SH-SY5Y (cell line): ENCODE data around the gene TRANK1.

Experiments
- GATA2 ChIP-seq: IDR thresholded peaks from 2 replicates; pipeline ENCODE4 v1.6.1; 2011; ENCODE audit warnings: mild to moderate bottlenecking, low read depth, low read length
- GATA3 ChIP-seq: IDR thresholded peaks from 2 replicates; pipeline ENCODE4 v1.6.1; 2011; ENCODE audit warnings: low read depth, mild to moderate bottlenecking, low read length, moderate library complexity

DNA sequence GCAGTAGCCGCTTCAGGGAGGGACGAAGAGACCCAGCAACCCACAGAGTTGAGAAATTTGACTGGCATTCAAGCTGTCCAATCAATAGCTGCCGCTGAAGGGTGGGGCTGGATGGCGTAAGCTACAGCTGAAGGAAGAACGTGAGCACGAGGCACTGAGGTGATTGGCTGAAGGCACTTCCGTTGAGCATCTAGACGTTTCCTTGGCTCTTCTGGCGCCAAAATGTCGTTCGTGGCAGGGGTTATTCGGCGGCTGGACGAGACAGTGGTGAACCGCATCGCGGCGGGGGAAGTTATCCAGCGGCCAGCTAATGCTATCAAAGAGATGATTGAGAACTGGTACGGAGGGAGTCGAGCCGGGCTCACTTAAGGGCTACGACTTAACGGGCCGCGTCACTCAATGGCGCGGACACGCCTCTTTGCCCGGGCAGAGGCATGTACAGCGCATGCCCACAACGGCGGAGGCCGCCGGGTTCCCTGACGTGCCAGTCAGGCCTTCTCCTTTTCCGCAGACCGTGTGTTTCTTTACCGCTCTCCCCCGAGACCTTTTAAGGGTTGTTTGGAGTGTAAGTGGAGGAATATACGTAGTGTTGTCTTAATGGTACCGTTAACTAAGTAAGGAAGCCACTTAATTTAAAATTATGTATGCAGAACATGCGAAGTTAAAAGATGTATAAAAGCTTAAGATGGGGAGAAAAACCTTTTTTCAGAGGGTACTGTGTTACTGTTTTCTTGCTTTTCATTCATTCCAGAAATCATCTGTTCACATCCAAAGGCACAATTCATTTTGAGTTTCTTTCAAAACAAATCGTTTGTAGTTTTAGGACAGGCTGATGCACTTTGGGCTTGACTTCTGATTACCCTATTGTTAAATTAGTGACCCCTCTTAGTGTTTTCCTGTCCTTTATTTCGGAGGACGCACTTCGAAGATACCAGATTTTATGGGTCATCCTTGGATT lies 48.8 kb upstream of the TRANK1 start, which contains the start of gene MLH1:
- TF ChIP-seq GATA2 = no peak
- TF ChIP-seq GATA3 = no peak
